Prostate gland (tissue), 2 donors: Measurements from ENCODE around the gene BRME1. TPM values are rescaled to one million over a fixed set of nuclear protein-coding genes. Genes with fewer than 3 reads are reported as not detected.

Experiments
- DNase-seq: peaks from one replicate; pipeline ENCODE4 v3.0.0-alpha.2; 2019; ENCODE audit warnings: low spot score
- H3K27ac ChIP-seq, 2 donors: fragments of 200-600 bp; sonication (generic); 2 replicates each; pipeline ENCODE4 v1.5.1; 2017 to 2019
- H3K27me3 ChIP-seq: fragments of 200-600 bp; sonication (generic); replicated peaks from 2 replicates; pipeline ENCODE4 v1.5.1; 2019; ENCODE audit not compliant: insufficient read depth
- H3K36me3 ChIP-seq, 2 donors: fragments of 200-600 bp; sonication (generic); 1 replicate in 1 of 2; 2 replicates in 1 of 2; pipeline versions ENCODE4 v1.5.1 to v1.8.1; 2017 to 2019
- H3K4me1 ChIP-seq: fragments of 200-600 bp; sonication (generic); replicated peaks from 2 replicates; pipeline ENCODE4 v1.5.1; 2019
- H3K4me3 ChIP-seq, 2 donors: fragments of 200-600 bp; sonication (generic); 2 replicates each; pipeline ENCODE4 v1.5.1; 2017 to 2019
- H3K9me3 ChIP-seq: fragments of 200-600 bp; sonication (generic); 2 replicates; pipeline ENCODE4 v1.5.1; 2017
- CTCF ChIP-seq, 4 experiments: fragments of 200-600 bp in 2 of 4; fragments of 450-650 bp in 2 of 4; sonication (generic) in 2 of 4; IDR thresholded peaks; 1 replicate in 3 of 4; 2 replicates in 1 of 4; pipeline ENCODE4 v1.5.1; 2016 to 2019; ENCODE audit warnings: antibody characterized with exemption in 4 of 4, mild to moderate bottlenecking in 2 of 4, moderate library complexity in 2 of 4
- POLR2A ChIP-seq: fragments of 450-650 bp; IDR thresholded peaks from one replicate; pipeline ENCODE4 v1.6.1; 2016; ENCODE audit warnings: antibody characterized with exemption, mild to moderate bottlenecking
- POLR2AphosphoS5 ChIP-seq: sonication (generic); formaldehyde crosslinking; IDR thresholded peaks from one replicate; pipeline ENCODE4 v1.6.1; 2017; ENCODE audit warnings: antibody characterized with exemption
- WGBS: methylation state at CpG from one replicate; pipeline ENCODE4 v1.1.5; 2018; 5-methylcytosine and 5-hydroxymethylcytosine counted together
- intact Hi-C: fragments of 100-400 bp; cut with DNase I; formaldehyde crosslinking; loops from one replicate; pipeline ENCODE4 v1.14.2; 2022
- total RNA-seq, 2 donors: library from RNA; depleted of rRNA; stranded (reverse); fragments of >200 nt; gene quantifications; one replicate each; pipeline ENCODE4 v1.1.0, GENCODE V29; 2016

BRME1 gene
- total RNA-seq, 2 donors from 2014 or later, result 2.0 to 12.6 TPM

DNA sequence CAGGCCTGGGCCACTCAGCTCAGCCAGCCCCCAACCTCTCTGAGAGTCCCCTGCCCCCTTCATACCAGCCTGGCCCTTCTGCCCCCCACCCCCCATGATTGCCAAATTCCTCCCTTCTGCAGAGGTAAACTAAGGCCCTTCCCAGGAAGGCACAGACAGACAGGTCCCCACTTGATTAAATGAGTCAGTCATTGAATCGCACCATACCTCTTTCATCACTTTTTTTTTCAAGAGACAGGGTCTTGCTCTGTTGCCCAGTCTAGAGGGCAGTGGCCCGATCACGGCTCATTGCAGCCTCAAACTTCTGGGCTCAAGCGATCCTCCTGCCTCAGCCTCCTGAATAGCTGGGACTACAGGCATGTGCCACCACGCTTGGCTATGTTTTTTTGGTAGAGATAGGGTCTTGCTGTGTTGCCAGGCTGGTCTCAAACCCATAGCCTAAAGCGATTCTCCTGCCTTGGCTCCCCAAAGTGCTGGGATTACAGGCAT is 26.3 kb upstream of the BRME1 start:
- no peaks in the 10 kb centered on the region for H3K9me3 ChIP-seq
- 92% methylated on average over 6 of the region's 6 CpGs for WGBS
- TF ChIP-seq POLR2AphosphoS5, result no peak
- TF ChIP-seq POLR2A, result no peak
- TF ChIP-seq CTCF (IDR thresholded peaks at IDR 0.05), result no peak
- H3K4me3 ChIP-seq, result no peak overlapping the region
- DNase-seq, result no peak
- intact Hi-C loops, result no loop called here
- no peak overlapping the region for H3K27ac ChIP-seq
- H3K36me3 ChIP-seq, result peaks cover 0 to under 1% of the 10 kb centered on the region in 2 donors
- H3K4me1 ChIP-seq, result no peaks in the 10 kb centered on the region
- no peaks in the 10 kb centered on the region for H3K27me3 ChIP-seq

- 81% methylated on average over 29 of the region's 30 CpGs for WGBS
- no peaks in the 10 kb centered on the region for H3K27me3 ChIP-seq
- H3K9me3 ChIP-seq, result no peaks in the 10 kb centered on the region
- no peak overlapping the region for H3K27ac ChIP-seq
- TF ChIP-seq CTCF (IDR thresholded peaks at IDR 0.05) (no peak), POLR2A (no peak), POLR2AphosphoS5 (no peak)
- no peak for DNase-seq
- H3K36me3 ChIP-seq, result peaks cover 4 to 6% of the 10 kb centered on the region in 2 donors
- no peak overlapping the region for H3K4me3 ChIP-seq
- H3K4me1 ChIP-seq, result no peaks in the 10 kb centered on the region
- intact Hi-C loops, result no loop called here
Measured at GRCh38 chr19:13931391-13932148, 25.7 kb upstream of the BRME1 start.

DNA sequence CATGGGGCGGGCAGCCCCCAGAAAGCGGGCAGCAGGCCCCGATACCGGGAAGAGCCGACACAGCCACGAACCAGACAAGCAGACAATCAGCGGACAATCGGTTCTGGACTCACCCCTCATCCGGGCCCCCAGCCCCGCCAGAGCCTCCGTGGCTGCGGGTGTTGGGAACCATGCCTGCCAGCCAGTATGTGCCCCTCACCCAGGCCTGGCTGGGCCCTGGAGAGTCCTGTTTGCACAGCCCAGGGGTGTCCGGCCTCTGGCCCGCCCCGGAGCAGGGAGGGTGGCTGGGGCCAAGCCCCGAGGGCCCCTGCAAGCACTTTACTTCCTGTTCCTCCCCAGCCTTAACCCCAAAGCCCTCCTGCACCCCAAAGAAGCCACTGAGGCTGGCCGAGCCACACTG is 24.5 kb upstream of the BRME1 start:
- Histone ChIP-seq H3K4me3 (no peak overlapping the region), H3K27me3 (no peaks in the 10 kb centered on the region), H3K27ac (no peak overlapping the region), H3K9me3 (no peaks in the 10 kb centered on the region), H3K4me1 (no peaks in the 10 kb centered on the region), H3K36me3 (peaks cover 4 to 8% of the 10 kb centered on the region in 2 donors)
- intact Hi-C loops, result no loop called here
- no peak for DNase-seq
- TF ChIP-seq POLR2AphosphoS5, result no peak
- WGBS, result 82% methylated on average over 17 of the region's 17 CpGs

GRCh38 chr19:13929956-13930355 is 24.0 kb upstream of the BRME1 start:
- no peaks in the 10 kb centered on the region for H3K4me1 ChIP-seq
- DNase-seq, result no peak
- no peak overlapping the region for H3K4me3 ChIP-seq
- H3K36me3 ChIP-seq, result peaks cover 4 to 8% of the 10 kb centered on the region in 2 donors
- TF ChIP-seq CTCF (IDR thresholded peaks at IDR 0.05) (no peak), POLR2AphosphoS5 (no peak), POLR2A (no peak)
- intact Hi-C loops, result no loop called here
- no peaks in the 10 kb centered on the region for H3K9me3 ChIP-seq
- WGBS, result 83% methylated on average over 17 of the region's 17 CpGs
- no peaks in the 10 kb centered on the region for H3K27me3 ChIP-seq
- no peak overlapping the region for H3K27ac ChIP-seq

GRCh38 chr19:13929340-13929739 is 23.4 kb upstream of the BRME1 start:
- WGBS, result 71% methylated on average over 11 of the region's 12 CpGs

More at GRCh38 chr19:13929340-13929739, 23.4 kb upstream of the BRME1 start:
- H3K27me3 ChIP-seq, result no peaks in the 10 kb centered on the region
- H3K36me3 ChIP-seq, result peaks cover 4 to 8% of the 10 kb centered on the region in 2 donors
- H3K4me1 ChIP-seq, result no peaks in the 10 kb centered on the region
- no peak for DNase-seq
- intact Hi-C loops, result no loop called here
- TF ChIP-seq POLR2AphosphoS5 (no peak), POLR2A (no peak), CTCF (IDR thresholded peaks at IDR 0.05) (no peak)
- H3K4me3 ChIP-seq, result no peak overlapping the region
- H3K9me3 ChIP-seq, result no peaks in the 10 kb centered on the region
- no peak overlapping the region for H3K27ac ChIP-seq
